Activated effector memory CD4-positive, alpha-beta T cell treated with anti-CD3 and anti-CD28 coated beads, Interleukin-2, amount 50 U/mL, for 16 hours (primary cell): ENCODE results near the gene ZNF554.

Source experiments
- DNase-seq: peaks from one replicate; pipeline ENCODE4 v3.0.0-alpha.2; 2020

The ZNF554 gene

DNA sequence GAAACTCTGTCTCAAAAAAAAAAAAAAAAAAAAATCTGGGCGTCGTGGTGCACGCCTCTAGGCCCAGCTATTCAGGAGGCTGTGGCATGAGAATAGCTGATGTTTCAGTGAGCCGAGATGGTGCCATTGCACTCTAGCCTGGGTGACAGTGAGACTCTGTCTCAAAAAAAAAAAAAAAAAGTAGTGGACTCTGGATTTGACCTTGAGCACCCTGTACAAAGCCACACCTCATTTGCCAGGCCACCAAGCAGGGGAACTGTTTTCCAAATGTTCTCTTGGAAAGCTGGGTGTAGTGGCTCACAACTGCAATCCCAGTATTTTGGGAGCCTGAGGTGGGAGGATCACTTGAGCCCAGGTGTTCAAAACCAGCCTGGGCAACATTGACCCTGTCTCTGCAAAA lies 17.8 kb downstream of the ZNF554 start:
- DNase-seq, result no peak

DNA sequence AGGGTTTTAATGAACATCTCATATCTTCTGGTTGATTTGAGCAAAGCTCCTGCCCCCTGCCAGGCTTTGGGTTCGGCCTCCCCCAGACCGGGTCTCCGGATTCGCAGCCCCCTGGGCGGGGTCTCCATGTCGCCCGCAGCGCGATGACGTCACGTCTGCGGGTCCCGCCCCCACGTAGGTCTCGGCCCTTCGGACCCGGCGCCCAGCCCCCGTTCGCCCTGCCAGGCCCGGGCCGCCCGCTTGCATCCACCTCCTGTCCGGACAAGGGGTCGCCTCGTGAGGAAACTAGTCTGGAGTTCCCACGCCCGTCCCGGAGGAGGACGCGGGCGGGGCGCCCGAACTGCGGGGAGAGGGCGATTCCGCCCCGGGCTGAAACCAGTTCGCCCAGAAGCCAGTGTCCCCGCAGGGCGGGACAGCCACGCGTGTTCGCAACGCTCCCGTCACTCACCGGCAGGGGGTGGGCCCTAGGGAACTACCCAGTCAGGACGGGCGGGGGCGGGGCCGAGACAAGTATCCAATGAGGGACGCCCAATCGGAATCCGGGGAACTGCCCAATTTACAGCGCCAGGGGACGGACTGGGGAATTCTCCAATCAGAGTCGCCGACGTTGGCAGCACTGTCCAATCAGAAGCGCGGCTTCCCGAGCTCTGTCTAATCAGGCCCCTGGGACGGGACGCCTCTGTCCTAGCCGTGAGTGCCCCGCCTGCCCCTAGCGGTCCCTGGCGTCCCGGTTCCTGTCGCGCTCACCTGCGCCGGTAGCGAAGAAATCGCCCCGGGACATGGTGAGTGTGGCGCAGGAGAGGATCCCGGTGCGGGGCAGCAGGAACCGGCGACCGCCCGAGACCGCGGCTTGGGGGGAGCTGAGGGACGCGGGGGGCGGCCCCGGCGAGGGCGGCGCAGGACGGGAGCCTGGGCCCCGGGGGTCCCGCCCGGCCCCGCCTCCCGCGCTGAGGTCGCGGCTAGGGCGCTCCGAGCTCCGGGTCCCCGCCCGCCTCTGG lies 21.4 kb downstream of the ZNF554 start, which contains the start of gene ZNF555:
TSS of gene ZNF555 (plus strand) at position 682 of the 998 bp plus-strand sequence. CDS start at position 780, 98 bp downstream.
- peak; percentile 99 for DNase-seq

GRCh38 chr19:2841855-2842574 lies 22.3 kb downstream of the ZNF554 start:
- DNase-seq, result no peak

- no peak for DNase-seq
Measured at GRCh38 chr19:2845107-2845506, 25.4 kb downstream of the ZNF554 start.

GRCh38 chr19:2846180-2846894 lies 26.7 kb downstream of the ZNF554 start:
- DNase-seq, result no peak

GRCh38 chr19:2847507-2847906 lies 27.8 kb downstream of the ZNF554 start:
- DNase-seq, result no peak

DNA sequence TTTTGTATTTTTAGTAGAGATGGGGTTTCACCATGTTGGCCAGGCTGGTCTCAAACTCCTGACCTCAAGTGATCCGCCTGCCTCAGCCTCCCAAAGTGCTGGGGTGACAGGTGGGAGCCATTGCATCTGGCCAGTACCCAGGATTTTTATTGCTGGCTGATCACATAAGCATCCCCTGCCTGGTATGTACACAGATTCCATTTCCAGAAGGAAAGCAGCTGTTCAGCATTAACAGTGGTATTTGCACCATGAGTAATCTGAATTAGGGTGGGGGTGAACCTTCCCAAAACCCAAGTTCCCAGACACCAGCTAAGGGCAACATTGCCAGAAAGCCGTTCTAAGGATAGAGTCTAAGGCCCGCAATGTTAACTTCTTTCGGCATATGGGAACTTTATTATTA lies 28.9 kb downstream of the ZNF554 start:
- no peak for DNase-seq

- DNase-seq, result no peak
Measured at GRCh38 chr19:2850256-2850925, 30.7 kb downstream of the ZNF554 start.

- DNase-seq, result no peak
Measured at GRCh38 chr19:2852598-2852997, 32.9 kb downstream of the ZNF554 start.

- no peak for DNase-seq
Measured at GRCh38 chr19:2853015-2853606, 33.4 kb downstream of the ZNF554 start.

- DNase-seq, result no peak
Measured at GRCh38 chr19:2854849-2855248, 35.2 kb downstream of the ZNF554 start.

- no peak for DNase-seq
Measured at GRCh38 chr19:2856457-2857050, 36.9 kb downstream of the ZNF554 start.

DNA sequence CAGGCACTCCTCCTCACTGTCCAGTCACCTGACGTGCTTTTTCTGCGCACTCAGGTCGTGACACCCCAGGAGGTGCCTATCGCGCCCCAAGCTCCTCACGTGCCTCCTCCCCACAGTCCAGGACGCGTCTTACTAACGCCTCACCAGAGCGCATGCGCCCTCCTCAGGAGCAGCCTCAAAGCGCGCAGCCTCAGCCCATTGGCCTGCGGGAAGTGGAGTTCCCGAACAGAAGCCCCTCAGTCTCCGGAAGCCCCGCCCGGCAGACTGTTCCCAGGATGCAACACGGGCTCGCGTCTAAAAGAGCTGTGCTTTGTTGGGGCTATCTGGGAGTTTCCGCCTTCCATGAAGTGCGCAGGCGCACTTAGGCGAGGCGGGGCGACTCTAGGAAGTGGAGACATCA lies 39.2 kb downstream of the ZNF554 start:
- no peak for DNase-seq

- no peak for DNase-seq
Measured at GRCh38 chr19:2863816-2864215, 44.1 kb downstream of the ZNF554 start.

DNA sequence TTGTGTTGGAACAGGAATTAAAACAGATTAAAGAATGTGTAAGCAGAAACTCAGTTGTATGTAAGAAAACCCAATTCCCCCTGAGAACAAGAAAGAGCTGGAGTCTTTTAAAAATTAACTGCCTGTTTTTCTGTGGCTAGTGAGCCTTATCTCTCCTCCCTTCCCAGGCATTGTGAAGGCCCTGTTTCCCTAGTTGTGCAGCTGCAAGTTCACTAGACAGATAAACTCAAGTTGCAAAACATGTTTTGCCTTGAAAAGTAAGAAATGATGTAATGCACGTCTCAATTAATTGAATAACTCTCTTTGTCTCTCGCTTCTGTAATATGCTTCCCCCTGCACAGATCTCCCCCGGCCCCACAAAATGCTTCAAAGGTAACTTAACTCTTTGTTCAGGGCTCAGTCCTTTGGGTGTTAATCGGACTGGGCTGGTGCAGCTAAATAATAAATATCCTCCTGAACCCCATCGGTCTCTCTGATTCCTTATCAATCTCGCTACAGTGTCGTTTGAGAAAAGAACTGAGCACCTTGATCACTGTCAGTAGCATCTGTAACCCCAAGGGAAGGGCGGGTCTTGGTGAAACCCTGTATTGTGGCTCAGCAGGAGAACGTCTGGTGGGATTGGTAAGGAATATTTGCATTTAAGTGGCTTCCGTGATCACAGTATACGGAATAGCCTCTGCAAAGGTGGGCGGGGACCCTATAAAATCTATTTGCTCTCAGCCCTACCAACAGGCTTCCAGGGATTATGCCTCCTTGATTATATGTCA lies 45.8 kb downstream of the ZNF554 start:
- no peak for DNase-seq

DNA sequence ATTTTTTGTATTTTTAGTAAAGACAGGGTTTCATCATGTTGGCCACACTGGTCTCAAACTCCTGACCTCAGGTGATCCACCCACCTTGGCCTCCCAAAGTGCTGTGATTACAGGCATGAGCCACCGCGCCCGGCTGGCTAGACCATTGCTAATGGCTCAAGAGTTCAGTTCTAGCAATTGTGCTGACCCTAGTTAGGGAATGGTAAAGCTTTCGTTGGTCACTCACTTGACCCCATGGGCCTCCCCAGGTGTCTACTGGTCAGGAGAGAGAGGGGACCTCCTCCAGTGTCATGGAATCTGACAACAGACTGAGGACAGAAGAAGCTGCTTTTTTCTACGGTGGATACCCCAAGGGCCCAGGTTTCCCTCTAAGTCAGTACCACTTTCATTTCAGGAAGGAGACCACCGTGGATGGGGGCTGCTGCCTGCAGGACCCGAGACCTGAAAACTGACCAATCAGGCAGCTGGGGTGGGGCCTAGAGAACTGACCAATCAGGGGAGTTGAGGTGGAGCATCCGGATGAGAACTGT lies 46.9 kb downstream of the ZNF554 start:
- no peak for DNase-seq

DNA sequence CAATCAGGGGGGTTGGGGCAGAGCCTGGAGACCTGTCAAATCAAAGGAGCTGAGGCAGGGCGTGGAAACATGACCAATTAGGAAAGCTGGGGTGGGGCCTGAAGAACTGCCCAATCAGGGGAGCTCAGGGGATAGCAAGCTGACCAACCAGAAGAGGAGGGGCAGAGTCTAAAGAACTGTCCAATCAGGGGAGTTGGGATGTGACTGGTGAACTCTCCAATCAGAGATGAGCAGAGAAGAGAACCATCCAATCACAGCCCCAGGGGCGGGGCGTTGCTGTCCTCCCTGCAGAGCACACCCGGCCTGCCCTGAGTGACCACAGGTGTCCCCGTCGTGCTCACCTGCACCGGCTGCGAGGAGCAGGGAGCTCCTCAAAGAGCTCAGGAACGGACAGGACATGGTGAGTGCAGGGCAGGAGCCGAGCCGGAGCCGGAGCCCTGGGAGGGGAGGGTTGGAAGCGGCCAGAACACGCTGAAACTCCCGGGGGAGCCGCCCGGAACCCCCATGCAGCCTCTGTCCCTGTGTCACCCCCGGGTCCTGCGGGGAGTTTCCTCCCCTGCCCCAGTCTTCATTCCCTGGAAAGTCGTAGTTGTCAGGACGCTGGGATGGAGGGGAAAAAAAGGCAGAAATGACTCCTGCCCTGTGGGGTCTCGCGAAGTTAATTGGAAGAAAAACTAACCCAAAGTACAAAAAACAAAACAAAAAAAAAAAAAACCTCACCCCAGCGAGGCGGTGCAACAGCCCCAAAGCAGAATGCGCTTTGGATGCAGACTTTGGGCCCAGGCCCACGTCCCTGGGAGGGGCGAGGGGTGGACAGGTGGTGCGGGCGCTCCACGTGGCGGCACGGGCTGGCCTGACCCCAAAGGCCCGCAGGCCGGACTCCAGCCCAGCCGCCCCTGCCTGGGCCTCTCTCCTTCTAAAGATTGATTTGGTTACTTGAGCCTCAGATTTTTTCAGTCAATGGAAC lies 47.6 kb downstream of the ZNF554 start, which contains the start of gene ZNF556:
TSS of gene ZNF556 (plus strand) at position 311 of the 967 bp plus-strand sequence. CDS start at position 398, 87 bp downstream.
- DNase-seq, result no peak

GRCh38 chr19:2869618-2870017 lies 50.0 kb downstream of the ZNF554 start:
- DNase-seq, result no peak

DNA sequence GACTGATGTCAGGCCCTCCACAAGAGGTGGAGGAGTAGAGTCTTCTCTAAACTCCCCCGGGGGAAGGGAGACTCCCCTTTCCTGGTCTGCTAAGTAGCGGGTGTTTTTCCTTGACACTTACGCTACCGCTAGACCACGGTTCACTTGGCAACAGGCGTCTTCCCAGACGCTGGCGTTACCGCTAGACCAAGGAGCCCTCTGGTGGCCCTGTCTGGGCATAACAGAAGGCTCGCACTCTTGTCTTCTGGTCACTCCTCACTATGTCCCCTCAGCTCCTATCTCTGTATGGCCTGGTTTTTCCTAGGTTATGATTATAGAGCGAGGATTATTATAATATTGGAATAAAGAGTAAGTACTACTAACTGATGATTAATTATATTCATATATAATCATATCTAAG lies 52.5 kb downstream of the ZNF554 start:
- DNase-seq, result peak; percentile 71
